Stimulated activated CD8-positive, alpha-beta memory T cell treated with anti-CD3 and anti-CD28 coated beads, Interleukin-12 subunit alpha, Interleukin-12 subunit beta, amount 100 ng/mL, for 4 hours (primary cell): ENCODE measurements around the gene CFAP100.

Experiments
- DNase-seq: peaks from one replicate; pipeline ENCODE4 v3.0.0-alpha.2; 2020; ENCODE audit warnings: low read depth

CFAP100 gene

DNA sequence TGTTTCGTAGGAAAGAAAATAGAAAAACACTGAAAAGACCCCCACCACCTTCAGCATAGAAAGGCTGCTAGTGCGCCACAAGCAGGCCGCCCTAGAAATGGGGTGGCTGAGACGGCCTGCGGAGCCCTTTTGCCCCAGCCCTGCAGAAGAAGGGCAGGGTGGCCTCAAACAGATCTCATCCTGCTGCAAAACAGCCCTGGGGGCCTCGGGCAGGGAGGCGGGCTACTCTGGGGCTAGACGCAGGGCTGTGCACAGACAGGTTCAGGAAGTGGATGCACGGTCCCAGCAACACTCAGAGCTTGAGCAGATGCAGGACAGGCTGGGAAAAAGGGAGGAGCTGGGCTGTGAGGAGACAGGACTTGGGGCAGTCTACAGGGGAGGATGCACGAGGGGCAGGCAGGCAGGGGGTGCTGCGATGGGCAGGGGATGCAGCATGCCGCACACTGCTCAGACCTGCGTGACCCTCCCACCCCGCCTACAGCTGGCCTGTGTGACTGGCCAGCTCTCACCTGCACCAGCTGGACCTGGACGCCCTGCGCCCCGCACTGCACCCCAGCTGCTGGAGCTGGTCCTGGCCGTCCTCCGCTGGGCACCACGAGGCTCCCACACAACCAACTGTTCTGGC is 46.7 kb downstream of the CFAP100 start:
- DNase-seq, result no peak

DNA sequence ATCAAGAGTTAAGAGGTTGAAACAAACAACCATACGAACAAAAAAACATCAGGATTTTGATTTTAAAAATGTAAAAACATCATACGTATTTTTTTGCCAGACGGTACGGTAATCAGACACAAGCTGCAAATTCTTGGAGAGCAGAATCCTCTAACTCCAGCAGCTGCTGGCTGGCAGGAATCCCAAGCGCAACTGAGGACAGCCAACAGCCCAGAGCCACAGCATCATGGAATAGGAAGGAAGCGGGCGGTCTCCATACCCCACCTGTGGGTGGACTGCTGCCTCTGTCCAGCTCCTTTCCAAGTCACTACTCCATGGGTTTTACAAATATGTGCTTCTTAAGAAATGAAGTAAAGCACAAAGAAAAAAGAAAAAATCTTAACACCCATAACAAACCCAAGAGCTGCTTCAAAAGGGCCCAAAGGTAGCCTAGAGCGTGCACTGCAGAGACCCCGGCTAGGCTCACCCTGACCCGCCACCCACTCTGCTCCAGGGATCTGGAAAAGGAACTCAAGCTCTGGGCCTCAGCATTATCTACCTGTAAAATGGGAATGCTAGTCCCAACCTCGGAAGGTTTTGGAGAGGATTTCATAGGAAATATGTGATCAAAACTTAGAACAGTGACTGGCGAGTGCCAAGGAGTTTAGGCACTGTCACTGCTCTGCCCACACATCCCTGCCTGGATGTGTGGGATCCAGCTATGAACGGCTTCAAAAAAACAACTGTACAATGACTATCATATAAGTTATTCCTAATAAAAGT is 47.6 kb downstream of the CFAP100 start:
- DNase-seq, result no peak

DNA sequence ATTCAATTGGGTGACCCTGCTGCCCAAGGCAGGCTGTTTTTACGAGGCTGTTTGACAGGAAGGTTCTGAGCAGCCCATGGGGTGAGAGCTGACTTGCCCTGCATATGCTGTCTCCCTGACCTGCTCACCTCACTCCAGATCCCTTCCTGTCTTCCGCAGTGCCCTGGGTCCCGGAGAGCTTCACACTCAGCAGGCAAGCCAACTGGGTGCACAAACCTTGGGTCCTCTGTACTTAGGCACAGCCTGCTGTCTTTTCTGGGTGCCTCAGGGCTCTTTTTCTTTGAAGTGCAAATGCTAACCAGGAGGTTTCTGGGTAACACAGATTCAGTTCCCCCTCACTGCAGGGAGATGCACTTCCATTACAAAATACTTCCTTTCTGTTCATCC is 48.1 kb downstream of the CFAP100 start:
- DNase-seq, result no peak

DNA sequence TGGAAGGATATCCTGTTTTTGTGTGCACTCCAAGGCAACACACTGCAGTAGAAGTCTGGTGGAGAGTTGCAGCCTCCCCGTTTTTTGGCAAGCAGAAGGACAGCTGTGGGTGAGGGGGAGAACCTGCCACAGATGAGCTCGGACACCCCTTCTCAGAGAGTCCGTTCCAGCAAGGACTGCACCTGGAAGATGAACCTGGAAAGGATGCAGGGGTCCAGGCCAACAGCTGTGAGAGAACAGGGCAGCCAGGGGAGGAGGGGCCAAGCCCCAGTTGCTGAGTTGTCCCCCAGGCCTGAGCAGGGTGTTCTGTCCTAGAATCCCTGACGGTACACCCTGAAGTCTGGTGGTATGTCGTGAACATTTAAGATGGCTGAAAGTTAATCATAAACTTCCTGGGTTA is 50.8 kb downstream of the CFAP100 start:
- no peak for DNase-seq

DNA sequence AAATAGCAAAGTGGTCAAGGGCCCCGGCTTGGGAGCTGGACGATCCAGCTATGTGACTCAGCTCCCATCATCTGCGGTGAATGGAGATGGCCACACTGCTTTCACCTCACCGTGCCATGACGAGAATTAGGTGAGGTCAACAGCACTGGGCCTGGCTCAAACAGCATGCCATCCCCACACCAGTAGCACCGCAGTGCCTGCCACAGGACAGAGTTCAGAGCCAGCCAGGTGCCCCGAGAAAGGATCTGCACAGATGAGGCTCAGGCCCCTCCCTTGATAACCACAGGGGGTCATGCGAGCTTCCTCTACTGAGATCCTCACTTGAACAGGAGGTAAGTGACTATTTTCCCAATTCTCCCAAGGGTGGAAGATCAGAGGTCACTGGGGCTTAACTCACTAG is 51.6 kb downstream of the CFAP100 start:
- no peak for DNase-seq

DNA sequence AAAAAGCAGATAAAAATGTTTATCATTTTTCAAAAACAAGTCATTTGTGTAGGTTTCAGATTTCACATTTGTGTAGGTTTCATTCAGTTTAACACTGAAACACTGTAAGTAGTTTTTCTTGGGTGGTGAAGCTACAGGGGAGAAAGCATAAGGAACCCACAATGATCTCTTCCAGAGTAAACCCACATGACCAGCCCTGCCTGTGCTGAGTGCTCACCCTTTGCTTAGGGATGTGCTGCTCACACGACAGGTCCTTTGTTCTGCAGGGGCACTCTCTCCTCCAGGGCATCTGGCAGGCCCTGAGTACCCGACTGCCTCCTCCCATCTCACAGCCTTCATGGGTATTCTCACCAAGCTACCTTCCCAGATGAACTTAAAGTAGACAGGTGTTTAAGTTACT is 52.1 kb downstream of the CFAP100 start:
- DNase-seq, result no peak

DNA sequence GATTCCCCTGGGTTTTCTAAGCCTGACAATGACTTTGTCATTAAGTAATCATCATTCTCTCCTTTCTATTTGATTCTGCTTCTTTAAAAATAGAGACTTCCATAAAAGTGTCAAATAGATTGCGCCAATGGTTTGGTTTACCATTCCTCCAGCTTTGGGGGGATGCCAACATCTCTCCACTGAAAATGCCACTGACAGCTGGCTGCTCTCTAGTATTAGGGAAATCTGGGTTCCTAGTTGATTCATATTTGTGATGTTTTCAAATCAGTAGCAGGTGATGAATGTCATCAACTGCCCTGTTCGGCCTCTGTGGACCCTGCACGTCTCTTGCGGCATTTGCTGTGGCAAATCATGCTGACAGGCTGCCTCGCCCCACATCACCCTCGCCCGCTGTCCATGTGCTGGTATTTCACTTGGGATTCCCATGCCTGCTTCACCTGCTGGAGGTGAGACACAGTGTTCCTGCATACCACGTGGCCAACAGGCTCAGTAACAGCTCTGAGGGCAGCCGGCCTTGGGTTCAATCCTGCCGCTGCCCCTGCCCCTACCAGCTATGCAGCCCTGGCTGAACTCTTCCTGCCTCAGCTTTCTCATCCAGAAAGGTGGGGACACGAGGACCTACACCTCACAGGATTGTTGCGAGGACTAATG is 52.9 kb downstream of the CFAP100 start:
- no peak for DNase-seq

DNA sequence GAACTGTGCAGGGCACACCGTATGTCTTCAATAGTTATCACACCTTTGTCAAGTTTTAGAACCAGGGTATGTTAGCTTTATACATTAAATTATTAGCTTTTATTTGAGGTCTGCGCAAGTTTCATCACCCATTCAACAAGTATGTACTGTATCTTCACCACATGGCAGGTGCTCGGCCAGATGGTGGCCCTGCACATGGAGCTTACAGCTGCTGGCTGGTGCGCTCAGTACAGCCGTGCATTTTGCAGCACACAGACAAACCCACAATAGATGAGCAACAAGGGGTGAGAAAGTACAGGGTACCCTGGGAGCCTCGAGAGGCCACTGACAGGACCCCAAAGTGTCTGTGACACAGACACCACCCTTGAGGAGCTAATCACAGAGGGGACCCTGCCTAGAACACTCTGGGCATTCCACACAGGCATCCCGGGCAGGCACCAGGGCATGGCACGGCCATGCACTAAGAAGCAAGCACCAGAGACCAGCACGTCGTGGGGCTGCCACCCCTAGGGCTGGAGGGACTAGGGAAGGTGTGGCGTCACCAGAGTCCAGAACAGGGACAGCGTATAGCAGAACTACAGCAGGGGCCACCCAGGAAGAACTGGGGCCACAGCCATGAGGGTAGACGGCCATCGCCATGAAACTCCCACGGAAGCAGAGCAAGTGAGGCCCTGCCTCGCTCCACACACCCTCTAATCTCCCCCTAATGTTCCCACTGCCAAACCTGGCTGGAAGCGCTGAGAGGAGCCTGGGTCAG is 53.6 kb downstream of the CFAP100 start:
- no peak for DNase-seq

DNA sequence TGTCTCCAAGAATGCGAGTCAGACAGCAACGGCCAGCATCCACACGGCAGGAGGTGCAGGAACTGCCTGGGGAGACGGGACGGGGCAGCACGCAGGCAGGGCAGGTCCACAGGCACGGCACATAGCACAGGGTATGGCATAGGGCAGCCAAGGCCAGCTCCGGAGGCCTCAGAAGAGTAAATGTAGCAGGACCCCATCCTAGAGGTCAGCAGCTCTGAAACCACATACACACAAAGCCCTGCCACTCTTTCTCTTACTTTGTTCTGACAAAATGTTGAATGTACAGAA is 54.1 kb downstream of the CFAP100 start:
- no peak for DNase-seq

DNA sequence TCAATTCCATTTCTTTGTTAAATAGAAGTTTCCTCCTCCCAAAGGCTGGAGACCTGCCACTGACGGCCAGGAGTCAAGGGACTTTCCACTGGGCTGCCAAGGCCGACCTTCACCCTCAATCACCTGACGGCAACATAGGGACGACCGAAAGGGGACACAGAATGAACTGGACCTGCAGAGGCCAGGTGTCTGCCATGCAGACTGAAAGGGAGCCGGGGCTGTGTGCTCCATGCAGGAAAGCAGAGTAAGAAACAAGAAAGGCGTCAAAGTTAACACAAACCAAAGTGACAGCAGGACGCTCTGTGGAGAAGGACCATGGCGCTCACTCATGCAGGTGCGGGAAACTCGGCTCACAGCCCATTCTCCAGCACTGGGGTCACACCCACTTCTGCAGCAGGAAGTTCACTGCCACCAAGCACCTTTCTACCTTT is 54.9 kb downstream of the CFAP100 start:
- no peak for DNase-seq

DNA sequence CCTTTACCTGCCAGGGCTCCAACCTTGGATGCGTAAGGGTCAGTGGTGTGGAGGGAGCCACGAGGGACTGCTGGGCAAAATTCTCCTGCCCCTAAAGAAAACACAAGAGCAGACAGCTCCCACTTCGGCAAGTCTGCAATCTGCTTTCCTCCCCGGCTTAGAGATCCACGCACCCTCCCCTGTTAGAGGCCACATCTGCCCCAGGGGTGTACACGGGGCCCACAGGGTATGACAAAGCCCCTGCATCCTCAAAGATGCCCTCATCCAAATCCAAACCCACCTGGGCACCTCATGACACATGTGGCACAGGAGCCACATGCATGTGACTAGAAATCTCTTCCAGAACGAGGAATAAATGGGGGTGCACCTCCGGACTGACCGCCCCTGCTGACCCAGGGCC is 55.5 kb downstream of the CFAP100 start:
- DNase-seq, result no peak

DNA sequence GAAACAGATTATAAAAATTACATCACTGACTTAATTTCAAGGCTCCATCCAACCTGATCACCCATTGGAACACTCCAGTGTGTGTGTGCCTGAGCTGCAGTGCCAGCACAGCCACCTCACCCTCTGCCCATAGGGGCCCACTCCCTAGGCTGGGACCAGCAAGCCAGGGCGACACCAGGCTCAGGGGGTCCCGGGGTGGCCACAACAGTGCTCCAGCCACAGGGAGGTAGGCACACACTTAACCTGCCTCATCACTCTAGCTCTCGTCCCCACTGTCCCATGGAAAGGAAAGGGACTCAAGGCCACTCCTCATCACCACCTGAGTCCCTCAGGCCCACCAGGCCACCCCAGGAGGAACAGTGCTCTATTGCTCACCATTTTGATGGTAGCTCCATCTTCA is 56.0 kb downstream of the CFAP100 start:
- DNase-seq, result no peak

DNA sequence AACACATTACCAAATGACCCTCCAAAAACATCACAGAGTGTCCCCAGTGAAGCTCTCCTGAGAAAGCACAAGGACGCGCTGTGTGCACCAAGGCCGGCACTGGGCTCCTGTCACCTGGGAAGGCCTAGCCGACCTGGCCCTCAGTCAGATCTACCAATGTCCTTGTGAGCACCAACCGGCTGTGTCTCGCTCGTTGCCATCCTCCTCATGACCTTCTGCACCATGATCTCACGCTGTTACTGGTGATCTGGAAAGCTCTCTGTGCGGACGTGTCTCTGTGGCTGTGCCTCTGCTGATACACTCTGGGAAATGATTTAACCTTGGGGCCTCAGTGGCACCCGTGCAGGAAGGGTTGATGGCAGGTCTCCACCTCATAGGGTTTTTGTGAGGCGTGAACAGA is 56.8 kb downstream of the CFAP100 start:
- no peak for DNase-seq

DNA sequence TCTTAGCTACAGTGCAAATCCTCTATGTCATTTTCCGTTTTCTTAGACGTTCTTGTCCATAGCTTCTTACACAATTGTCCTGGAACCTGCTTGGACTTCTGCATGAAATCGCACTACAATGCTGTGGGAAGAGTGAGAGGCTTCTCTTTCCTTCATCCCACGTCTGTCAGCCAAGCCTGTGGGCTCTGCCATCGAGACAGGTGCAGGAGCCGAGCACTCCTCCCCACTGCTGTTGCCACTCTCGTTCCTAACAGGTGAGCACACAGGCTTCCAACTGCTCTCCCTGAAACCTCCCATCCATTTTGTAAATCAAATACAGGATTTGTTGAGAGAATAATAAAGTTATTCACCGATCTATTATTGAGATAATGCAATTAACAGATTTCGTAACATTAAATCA is 57.5 kb downstream of the CFAP100 start:
- DNase-seq, result no peak

DNA sequence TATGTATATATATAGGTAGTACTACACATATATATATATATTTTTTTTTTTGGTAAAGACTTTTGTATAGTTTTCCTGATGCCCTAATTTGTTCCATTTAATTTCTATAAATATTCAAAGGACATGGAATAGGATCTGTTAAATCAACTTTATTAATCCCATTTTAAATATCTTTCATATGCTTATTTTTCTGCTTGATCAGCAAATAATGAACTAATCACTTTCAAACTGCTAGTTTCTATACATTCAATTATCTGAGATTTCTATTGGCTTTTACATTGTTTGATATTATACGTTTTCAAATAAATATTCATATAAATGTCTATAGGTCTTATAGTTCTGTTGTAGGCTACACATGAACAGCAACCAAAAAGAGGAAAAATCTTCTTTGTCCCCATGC is 59.3 kb downstream of the CFAP100 start:
- DNase-seq, result no peak

DNA sequence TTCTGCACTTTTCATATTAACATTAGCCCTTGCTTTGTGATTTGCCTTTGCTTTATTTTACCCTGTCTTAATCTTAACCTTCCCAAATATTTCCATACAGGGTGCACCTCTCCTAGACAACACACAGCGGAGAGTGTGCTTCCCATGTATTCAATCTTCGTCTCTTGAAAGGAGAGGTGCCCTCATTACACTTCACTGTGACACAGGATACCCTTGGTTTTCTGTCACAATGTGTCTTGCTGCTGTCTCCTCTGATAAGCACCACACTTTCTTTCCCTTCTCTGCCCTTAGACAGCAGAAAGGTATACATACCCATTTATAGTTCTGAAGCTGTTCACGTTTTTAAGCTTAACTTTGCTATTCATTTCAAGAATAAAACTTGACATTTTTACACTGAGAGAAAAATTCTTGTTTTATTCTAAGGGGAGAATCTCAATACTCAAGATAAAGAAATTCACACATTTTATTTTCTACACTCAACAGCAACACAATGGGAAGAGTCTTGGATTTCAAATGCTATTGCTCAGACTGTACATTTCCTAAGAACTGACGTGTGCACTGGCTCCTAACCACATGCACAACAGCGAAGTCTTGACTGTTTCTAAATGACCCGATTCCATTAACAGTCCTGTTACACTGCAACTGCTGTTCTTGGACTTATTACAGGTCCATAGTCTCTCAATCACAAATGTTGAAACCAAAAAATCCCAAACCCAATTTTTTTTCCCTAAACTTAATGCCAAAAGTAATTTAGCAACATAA is 59.9 kb downstream of the CFAP100 start:
- no peak for DNase-seq

DNA sequence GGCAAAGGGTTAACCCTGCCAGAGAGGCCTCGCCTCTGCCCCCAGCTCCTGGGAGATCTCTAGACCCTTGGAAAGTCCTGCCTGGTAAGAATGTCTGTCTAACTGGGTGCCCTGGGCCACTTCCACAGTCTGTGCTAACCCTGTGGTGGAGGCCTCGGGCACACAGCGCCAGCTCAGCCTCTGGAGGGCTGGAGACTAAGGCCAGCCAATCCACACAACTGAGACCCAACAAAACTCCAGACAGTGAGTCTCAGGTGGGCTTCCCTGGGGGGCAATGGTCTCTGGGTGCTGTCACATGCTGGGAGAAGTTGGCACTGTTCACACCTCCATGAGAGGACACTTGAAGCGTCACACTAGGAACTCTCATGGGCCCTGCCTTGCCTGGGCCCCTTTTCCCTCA is 61.5 kb downstream of the CFAP100 start:
- no peak for DNase-seq

DNA sequence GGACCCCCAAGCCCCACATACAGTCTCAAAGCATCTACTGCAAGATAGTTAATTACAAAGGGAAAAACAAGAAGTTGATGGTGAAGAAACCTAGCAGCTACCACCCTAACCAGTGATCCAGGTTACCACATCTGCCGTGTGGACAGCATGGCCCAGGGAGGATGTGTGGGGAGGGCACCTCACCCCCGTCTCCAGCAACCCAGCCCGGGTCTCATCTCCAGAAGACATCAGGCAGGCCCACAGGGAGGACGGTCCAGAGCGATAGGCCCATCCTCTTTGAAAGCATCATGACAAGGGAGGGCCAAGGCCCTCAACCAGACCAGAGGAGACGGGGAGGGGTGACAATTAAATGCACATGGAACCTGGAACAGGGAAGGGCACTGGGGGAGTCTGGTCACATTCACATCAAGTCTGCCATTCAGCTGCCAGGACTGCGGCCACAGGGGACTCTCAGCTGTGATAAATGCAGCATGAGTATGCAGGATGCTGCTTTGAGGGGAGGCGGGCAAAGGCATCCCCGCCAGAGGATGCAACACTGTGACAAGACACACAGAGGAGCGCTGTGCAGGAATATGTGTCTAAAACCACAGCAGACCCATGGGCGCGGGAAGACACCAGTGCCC is 62.2 kb downstream of the CFAP100 start:
- no peak for DNase-seq

DNA sequence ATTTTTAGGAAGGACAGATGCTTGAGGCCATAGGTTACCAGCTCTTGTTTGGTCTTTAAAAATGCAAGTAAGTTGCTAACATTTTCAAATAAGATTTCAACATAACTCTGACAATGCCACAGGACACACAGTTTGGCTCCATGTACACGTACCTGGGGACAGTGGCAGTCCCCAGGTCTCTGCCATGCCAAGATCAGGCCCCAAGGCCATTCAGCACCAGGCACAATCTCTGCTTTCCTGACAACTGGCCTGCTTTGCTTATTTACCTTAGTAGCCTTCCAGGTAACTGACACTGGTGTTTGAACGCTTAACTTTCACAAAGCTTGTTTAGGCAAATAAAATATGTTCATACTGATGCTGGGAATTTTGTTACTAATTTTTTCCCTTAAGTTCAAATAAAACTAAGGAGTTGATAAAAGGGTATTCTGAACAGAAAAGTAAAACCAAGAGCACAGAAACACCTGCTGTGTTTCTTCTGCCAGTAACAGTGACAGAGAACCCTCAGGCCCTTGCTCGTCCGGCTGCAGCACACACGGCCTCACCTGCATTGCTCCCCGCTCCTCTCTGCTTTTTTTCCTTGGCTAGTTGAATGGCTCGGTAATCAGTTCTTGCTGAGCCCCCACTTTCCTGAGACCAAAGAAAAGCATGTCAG is 64.5 kb downstream of the CFAP100 start:
- no peak for DNase-seq

DNA sequence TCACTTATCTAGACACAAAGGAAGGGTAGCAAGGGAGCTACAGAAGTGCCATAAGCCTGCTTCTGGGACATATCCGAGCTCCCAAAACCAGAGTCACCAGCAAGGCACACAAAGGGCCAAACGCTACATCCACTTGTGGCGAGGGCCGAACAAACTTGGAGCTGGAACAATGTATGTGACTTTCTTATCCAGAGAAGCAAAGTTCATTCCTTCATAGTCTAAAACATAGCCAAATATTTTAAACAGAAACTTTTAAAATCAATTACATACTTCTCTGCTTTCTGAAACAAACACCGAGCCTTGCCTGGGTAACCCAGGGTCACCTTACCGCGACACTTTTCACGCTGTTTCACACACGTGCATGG is 65.0 kb downstream of the CFAP100 start:
- DNase-seq, result no peak

DNA sequence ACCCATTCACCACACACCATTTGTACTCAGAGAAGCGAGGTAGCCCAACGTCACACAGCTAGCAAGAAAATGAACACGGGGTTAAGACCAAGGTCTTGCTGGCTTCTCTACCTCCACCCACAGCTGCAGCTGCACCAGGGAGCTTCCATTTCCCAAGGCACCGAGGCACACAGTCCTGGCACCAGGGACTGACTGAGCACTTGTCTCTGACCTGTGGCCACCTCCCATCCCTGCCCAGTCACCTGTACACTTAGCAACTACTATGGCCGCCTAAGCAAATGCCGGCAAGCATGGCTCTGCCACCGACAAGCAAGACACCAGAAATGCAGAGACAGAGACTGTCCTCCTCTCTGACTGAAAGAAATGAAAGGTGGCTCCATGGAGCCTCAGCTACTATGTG is 65.7 kb downstream of the CFAP100 start:
- no peak for DNase-seq
